Measurements from ENCODE around the gene ZDHHC6. TPM values are rescaled to one million over a fixed set of nuclear protein-coding genes. Genes with fewer than 3 reads are reported as not detected.

Gene ZDHHC6
- total and polyA plus RNA-seq, 3 donors from 2014 or later: 26.3 to 29.1 (median 28.5) TPM

GRCh38 chr10:112460366-112460765 lies 13.7 kb upstream of the ZDHHC6 start:
- Histone ChIP-seq H3K27ac (no peak overlapping the region), H3K27me3 (no peaks in the 10 kb centered on the region), H3K36me3 (ENCODE audit: low read depth, missing control alignments) (no peaks in the 10 kb centered on the region), H3K9me3 (no peaks in the 10 kb centered on the region), H3K4me3 (no peak overlapping the region), H3K4me1 (no peaks in the 10 kb centered on the region)
- no peak for DNase-seq
- TF ChIP-seq POLR2A (IDR thresholded peaks at IDR 0.05): no peak
- TF ChIP-seq, protein P1, sequence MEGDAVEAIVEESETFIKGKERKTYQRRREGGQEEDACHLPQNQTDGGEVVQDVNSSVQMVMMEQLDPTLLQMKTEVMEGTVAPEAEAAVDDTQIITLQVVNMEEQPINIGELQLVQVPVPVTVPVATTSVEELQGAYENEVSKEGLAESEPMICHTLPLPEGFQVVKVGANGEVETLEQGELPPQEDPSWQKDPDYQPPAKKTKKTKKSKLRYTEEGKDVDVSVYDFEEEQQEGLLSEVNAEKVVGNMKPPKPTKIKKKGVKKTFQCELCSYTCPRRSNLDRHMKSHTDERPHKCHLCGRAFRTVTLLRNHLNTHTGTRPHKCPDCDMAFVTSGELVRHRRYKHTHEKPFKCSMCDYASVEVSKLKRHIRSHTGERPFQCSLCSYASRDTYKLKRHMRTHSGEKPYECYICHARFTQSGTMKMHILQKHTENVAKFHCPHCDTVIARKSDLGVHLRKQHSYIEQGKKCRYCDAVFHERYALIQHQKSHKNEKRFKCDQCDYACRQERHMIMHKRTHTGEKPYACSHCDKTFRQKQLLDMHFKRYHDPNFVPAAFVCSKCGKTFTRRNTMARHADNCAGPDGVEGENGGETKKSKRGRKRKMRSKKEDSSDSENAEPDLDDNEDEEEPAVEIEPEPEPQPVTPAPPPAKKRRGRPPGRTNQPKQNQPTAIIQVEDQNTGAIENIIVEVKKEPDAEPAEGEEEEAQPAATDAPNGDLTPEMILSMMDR (IDR thresholded peaks at IDR 0.05): no peak
- 90% methylated on average over 2 of the region's 2 CpGs for WGBS, 2 donors
- intact Hi-C loops (cut with DNase I; ENCODE audit: low total_unique reads): no loop called here

DNA sequence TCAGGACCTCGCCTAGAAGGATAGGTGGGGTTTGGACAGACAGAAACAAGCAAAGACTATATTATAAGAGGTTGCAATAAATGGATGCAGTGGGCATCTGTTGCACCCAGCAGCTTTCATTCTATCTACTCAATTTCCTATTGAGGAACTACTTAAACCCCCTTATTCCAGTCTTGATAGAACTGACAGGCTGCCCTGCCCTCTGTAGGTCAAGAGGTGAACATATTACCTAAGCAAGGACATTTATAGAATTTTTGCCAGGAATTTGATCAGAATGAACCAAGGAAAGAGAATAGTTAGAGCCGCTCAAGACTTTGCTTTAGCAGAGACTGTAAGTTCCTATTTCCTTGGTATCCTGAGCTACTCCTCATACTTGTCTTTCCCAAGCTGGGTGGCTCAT lies 9.8 kb upstream of the ZDHHC6 start:
- peaks cover 2% of the 10 kb centered on the region for H3K4me1 ChIP-seq
- DNase-seq: no peak
- H3K27ac ChIP-seq: no peak overlapping the region
- no peaks in the 10 kb centered on the region for H3K27me3 ChIP-seq
- intact Hi-C loops (cut with DNase I; ENCODE audit: low total_unique reads): no loop called here
- no peaks in the 10 kb centered on the region for H3K36me3 ChIP-seq (ENCODE audit: low read depth, missing control alignments)
- H3K4me3 ChIP-seq: no peak overlapping the region
- TF ChIP-seq POLR2A (IDR thresholded peaks at IDR 0.05): no peak
- TF ChIP-seq, protein P1 (IDR thresholded peaks at IDR 0.05): no peak
- WGBS, 2 donors: 94 to 96% methylated on average over 2 of the region's 2 CpGs
- no peaks in the 10 kb centered on the region for H3K9me3 ChIP-seq

DNA sequence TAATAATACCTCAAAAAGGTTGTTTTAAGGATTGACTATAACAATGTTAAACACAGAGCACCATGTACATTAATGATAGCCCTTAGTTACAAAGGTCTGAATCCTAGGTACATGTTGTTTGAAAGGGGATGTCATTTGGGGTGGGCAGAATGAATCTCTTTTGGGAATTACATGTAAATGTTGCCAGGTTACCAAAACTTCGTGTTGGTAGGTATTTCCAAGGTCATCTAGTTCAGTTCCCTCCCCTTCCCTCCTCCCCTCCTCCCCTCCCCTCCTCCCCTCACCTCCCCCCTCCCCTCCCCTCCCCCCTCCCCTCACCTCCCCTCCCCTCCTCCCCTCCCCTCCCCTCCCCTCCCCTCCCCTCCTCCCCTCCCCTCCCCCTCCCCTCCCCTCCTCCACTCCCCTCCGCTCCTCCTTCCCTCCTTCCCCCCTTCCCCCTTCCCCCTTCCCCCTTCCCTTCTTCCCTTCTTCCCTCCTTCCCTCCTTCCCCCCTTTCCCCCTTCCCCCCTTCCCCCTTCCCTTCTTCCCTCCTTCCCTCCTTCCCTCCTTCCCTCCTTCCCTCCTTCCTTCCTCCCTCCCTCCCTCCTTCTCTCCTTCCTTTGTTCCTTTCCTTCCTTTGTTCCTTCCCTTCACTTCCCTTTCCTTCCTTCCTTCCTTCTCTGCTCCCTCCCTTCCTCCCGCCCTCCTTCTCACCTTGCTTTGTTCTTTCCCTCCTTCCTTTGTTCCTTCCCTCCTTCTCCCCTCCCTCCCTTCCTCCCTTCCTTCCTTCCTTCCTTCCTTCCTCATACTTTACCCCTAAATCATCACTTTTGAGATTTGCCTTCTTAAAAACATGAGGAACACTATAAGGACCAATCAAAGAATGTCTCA lies 8.4 kb upstream of the ZDHHC6 start:
- H3K27ac ChIP-seq: no peak overlapping the region
- intact Hi-C loops (cut with DNase I; ENCODE audit: low total_unique reads): no loop called here
- WGBS, 2 donors: 55 to 56% methylated on average over 2 of the region's 3 CpGs

GRCh38 chr10:112448888-112449287 lies 2.2 kb upstream of the ZDHHC6 start:
- peaks cover 16% of the 10 kb centered on the region for H3K4me1 ChIP-seq
- H3K27ac ChIP-seq: no peak overlapping the region
- DNase-seq: no peak
- no peaks in the 10 kb centered on the region for H3K36me3 ChIP-seq (ENCODE audit: low read depth, missing control alignments)
- H3K27me3 ChIP-seq: no peaks in the 10 kb centered on the region
- H3K9me3 ChIP-seq: no peaks in the 10 kb centered on the region
- TF ChIP-seq, protein P1 (IDR thresholded peaks at IDR 0.05): no peak
- no peak for TF ChIP-seq POLR2A (IDR thresholded peaks at IDR 0.05)
- WGBS, 2 donors: 46 to 48% methylated on average over 4 of the region's 4 CpGs
- no peak overlapping the region for H3K4me3 ChIP-seq
- intact Hi-C loops (cut with DNase I; ENCODE audit: low total_unique reads): no loop called here

More for the DNA sequence above, 8.4 kb upstream of the ZDHHC6 start:
- H3K4me3 ChIP-seq: no peak overlapping the region
- H3K27me3 ChIP-seq: no peaks in the 10 kb centered on the region
- no peak for DNase-seq
- no peaks in the 10 kb centered on the region for H3K36me3 ChIP-seq (ENCODE audit: low read depth, missing control alignments)
- H3K9me3 ChIP-seq: no peaks in the 10 kb centered on the region
- no peak for TF ChIP-seq POLR2A (IDR thresholded peaks at IDR 0.05)
- TF ChIP-seq, protein P1 (IDR thresholded peaks at IDR 0.05): no peak
- peaks cover 2% of the 10 kb centered on the region for H3K4me1 ChIP-seq

DNA sequence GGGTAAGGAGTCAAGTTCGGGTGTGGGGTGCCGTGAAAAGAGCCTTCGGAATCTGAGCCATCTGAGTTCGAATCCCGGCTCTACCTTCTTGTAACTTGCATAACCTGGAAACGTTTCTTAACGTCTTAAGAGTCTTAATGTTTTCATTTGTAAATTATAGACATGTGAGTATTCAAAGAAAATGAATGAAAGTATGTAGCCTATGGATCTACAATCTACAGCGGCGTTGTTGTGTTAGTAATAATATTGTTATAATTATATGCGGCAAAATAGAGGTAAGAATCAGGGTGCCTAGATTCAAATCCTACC lies 860 bp upstream of the ZDHHC6 start:
- Histone ChIP-seq H3K4me1 (peaks cover 16% of the 10 kb centered on the region), H3K27me3 (no peaks in the 10 kb centered on the region), H3K4me3 (peak overlapping the region; percentile 91 to 93), H3K27ac (peak overlapping the region; percentile 84 to 92), H3K36me3 (ENCODE audit: low read depth, missing control alignments) (no peaks in the 10 kb centered on the region), H3K9me3 (no peaks in the 10 kb centered on the region)
- DNase-seq: no peak
- intact Hi-C loops (cut with DNase I; ENCODE audit: low total_unique reads): no loop called here
- 3 to 5% methylated on average over 10 of the region's 10 CpGs for WGBS, 2 donors
- no peak for TF ChIP-seq POLR2A (IDR thresholded peaks at IDR 0.05)
- TF ChIP-seq, protein P1 (IDR thresholded peaks at IDR 0.05): no peak

Data from testis (tissue), 3 donors.